OCI-LY7 (cell line): ENCODE measurements around the gene C19orf73. TPM values are rescaled to one million over a fixed set of nuclear protein-coding genes. Genes with fewer than 3 reads are reported as not detected.

ENCODE experiments used
- BruUV-seq: library from RNA; stranded (reverse); fragments of 400-500 nt; replicated peaks from 2 replicates; lab custom pipeline; 2021; lab: Mats Ljungman, UMichigan
- CTCF ChIA-PET: fragments of 300-600 bp; sonication (Branson Sonifier 250); formaldehyde crosslinking; loops from one replicate; lab custom pipeline; 2022; ENCODE audit warnings: antibody characterized with exemption; ENCODE audit not compliant: unreplicated experiment; lab: Charles Lee
- POLR2A ChIA-PET: fragments of 300-600 bp; sonication (Branson Sonifier 250); formaldehyde crosslinking; loops from one replicate; lab custom pipeline; 2022; ENCODE audit warnings: antibody characterized with exemption; lab: Charles Lee
- DNase-seq: peaks from one replicate; pipeline ENCODE4 v3.0.0-alpha.2; 2015; ENCODE audit warnings: low spot score
- H2AFZ ChIP-seq: fragments of 200-600 bp; sonication (generic), shearing (Covaris generic); 2 replicates; pipeline ENCODE4 v1.6.1; 2014; ENCODE audit warnings: mild to moderate bottlenecking, antibody characterized with exemption, low read length, moderate library complexity
- H3K27ac ChIP-seq: fragments of 200-600 bp; sonication (generic); 2 replicates; pipeline ENCODE4 v1.5.1; 2014; ENCODE audit warnings: mixed run types, low read depth, mild to moderate bottlenecking, moderate library complexity, low read length, inconsistent platforms; ENCODE audit not compliant: poor library complexity, severe bottlenecking
- H3K36me3 ChIP-seq: fragments of 200-600 bp; sonication (generic); 2 replicates; pipeline ENCODE4 v1.6.1; 2014; ENCODE audit warnings: mild to moderate bottlenecking, antibody characterized with exemption, low read length, moderate library complexity, mixed read lengths; ENCODE audit not compliant: insufficient read depth
- H3K4me1 ChIP-seq: fragments of 200-600 bp; sonication (generic); 2 replicates; pipeline ENCODE4 v1.5.1; 2014; ENCODE audit warnings: mild to moderate bottlenecking, low read length; ENCODE audit not compliant: insufficient read depth, poor library complexity, severe bottlenecking
- H3K4me2 ChIP-seq: fragments of 200-600 bp; sonication (generic); 2 replicates; pipeline ENCODE4 v1.6.1; 2014; ENCODE audit warnings: mild to moderate bottlenecking, low read length
- H3K4me3 ChIP-seq: fragments of 200-600 bp; sonication (generic); 2 replicates; pipeline ENCODE4 v1.5.1; 2014; ENCODE audit warnings: mild to moderate bottlenecking, low read depth, low read length; ENCODE audit not compliant: poor library complexity, severe bottlenecking
- H3K79me2 ChIP-seq: fragments of 200-600 bp; sonication (generic); 2 replicates; pipeline ENCODE4 v1.6.1; 2016; ENCODE audit warnings: low read depth, mild to moderate bottlenecking, low read length, moderate library complexity, mixed read lengths; ENCODE audit not compliant: insufficient read depth
- H3K9me2 ChIP-seq: fragments of 200-600 bp; sonication (generic); 2 replicates; pipeline ENCODE4 v1.6.1; 2016; ENCODE audit warnings: mild to moderate bottlenecking, low read length, mixed read lengths; ENCODE audit not compliant: insufficient read depth
- H3K9me3 ChIP-seq: fragments of 200-600 bp; sonication (generic); 2 replicates; pipeline ENCODE4 v1.6.1; 2014; ENCODE audit warnings: mild to moderate bottlenecking, mixed run types, low read length, mixed read lengths
- H4K20me1 ChIP-seq: fragments of 200-600 bp; sonication (generic); 2 replicates; pipeline ENCODE4 v1.6.1; 2014; ENCODE audit warnings: mild to moderate bottlenecking, antibody characterized with exemption, low read length, moderate library complexity, mixed read lengths; ENCODE audit not compliant: insufficient read depth
- CTCF ChIP-seq: fragments of 200-600 bp; sonication (generic); conservative IDR thresholded peaks from 2 replicates; pipeline ENCODE4 v1.5.1; 2014; ENCODE audit warnings: mild to moderate bottlenecking, antibody characterized with exemption, low read length, moderate library complexity, mixed read lengths
- EZH2phosphoT487 ChIP-seq: fragments of 200-600 bp; sonication (generic); IDR thresholded peaks from 2 replicates; pipeline ENCODE4 v1.6.1; 2018; ENCODE audit warnings: low read depth, borderline replicate concordance, mild to moderate bottlenecking, mixed run types, antibody characterized with exemption, low read length, moderate library complexity, mixed read lengths
- intact Hi-C: fragments of 100-400 bp; cut with micrococcal nuclease; formaldehyde crosslinking; loops from one replicate; pipeline ENCODE4 v1.10.0; 2022; ENCODE audit not compliant: unreplicated experiment
- total RNA-seq, 2 experiments: library from RNA; depleted of rRNA in 1 of 2; stranded (reverse); fragments of >200 nt in 1 of 2; shearing (Covaris generic) in 1 of 2; gene quantifications; 2 replicates each; pipeline ENCODE4 v1.2.3, GENCODE V29; 2014 to 2022

Gene C19orf73
- total RNA-seq, 2 experiments from 2014 or later, result 2.5 to 8.3 TPM

- no TSS peak for BruUV-seq
These were observed 20.1 kb downstream of the C19orf73 start for GRCh38 chr19:49098795-49099194.

GRCh38 chr19:49097453-49098288, 21.3 kb downstream of the C19orf73 start:
- TF ChIP-seq EZH2phosphoT487 (no peak), CTCF (peak; percentile 100)
- Histone ChIP-seq H3K4me2 (no peak overlapping the region), H3K79me2 (no peaks in the 10 kb centered on the region; the same call in 1 of the 2 replicates), H3K4me1 (no peaks in the 10 kb centered on the region), H3K9me2 (no peaks in the 10 kb centered on the region), H3K36me3 (peaks cover 97% of the 10 kb centered on the region), H4K20me1 (no peaks in the 10 kb centered on the region; the same call in 1 of the 2 replicates), H2AFZ (no peak overlapping the region), H3K27ac (no peak overlapping the region), H3K4me3 (no peak overlapping the region), H3K9me3 (no peaks in the 10 kb centered on the region)
- no TSS peak for BruUV-seq
- intact Hi-C loops, result loop anchor here (2.0 to 5.0 kb wide), 3 partner anchors 49 to 130 kb away; no protein-coding TSS in a partner anchor
- DNase-seq, result peak; percentile 80
- CTCF ChIA-PET, result interaction anchor here (0.6 to 2.1 kb wide), 3 partner anchors 10 to 128 kb away, joined by 3 to 6 read pairs (median 4); no protein-coding TSS in a partner anchor
- POLR2A ChIA-PET, result interaction anchor here (0.5 kb wide), 1 partner anchor 23 kb away, joined by 4 read pairs; no protein-coding TSS in a partner anchor

More at GRCh38 chr19:49098795-49099194, 20.1 kb downstream of the C19orf73 start:
- TF ChIP-seq EZH2phosphoT487 (no peak), CTCF (no peak)
- Histone ChIP-seq H3K79me2 (no peaks in the 10 kb centered on the region; the same call in 1 of the 2 replicates), H3K9me2 (no peaks in the 10 kb centered on the region), H3K27ac (no peak overlapping the region), H3K4me1 (no peaks in the 10 kb centered on the region), H3K4me3 (no peak overlapping the region), H3K4me2 (no peak overlapping the region), H4K20me1 (no peaks in the 10 kb centered on the region; the same call in 1 of the 2 replicates), H3K36me3 (peaks cover 97% of the 10 kb centered on the region), H2AFZ (no peak overlapping the region), H3K9me3 (no peaks in the 10 kb centered on the region)
- ChIA-PET POLR2A (interaction anchor here (0.6 kb wide), 1 partner anchor 347 kb away, joined by 5 read pairs; no protein-coding TSS in a partner anchor), CTCF (interaction anchor here (2.1 kb wide), 1 partner anchor 127 kb away, joined by 6 read pairs; no protein-coding TSS in a partner anchor)
- intact Hi-C loops, result loop anchor here (5.0 kb wide), 2 partner anchors 109 to 129 kb away; no protein-coding TSS in a partner anchor
- no peak for DNase-seq
